GM23338 (cell line): ENCODE measurements around the gene NPPC. TPM values are rescaled to one million over a fixed set of nuclear protein-coding genes. Genes with fewer than 3 reads are reported as not detected.

Experiments used
- ATAC-seq: fragments of 200-7000 bp; cut with Tn5 transposase; 3 replicates; pipeline ENCODE4 v1.9.1; 2020
- DNase-seq: peaks from one replicate; pipeline ENCODE4 v3.0.0-alpha.2; 2015; ENCODE audit warnings: low spot score
- H2AFZ ChIP-seq: fragments of 200-600 bp; sonication (generic); 2 replicates; pipeline ENCODE4 v1.8.0; 2016; ENCODE audit warnings: antibody characterized with exemption, mild to moderate bottlenecking, moderate library complexity
- H3F3A ChIP-seq: fragments of 200-600 bp; sonication (generic); replicated peaks from 2 replicates; pipeline ENCODE4 v1.8.0; 2017; ENCODE audit warnings: antibody characterized with exemption, mixed run types, low read depth
- H3K27ac ChIP-seq: fragments of 200-600 bp; sonication (generic); 2 replicates; pipeline ENCODE4 v1.6.1; 2016; ENCODE audit warnings: low read depth
- H3K27me3 ChIP-seq: fragments of 200-600 bp; sonication (generic); 2 replicates; pipeline ENCODE4 v1.8.0; 2016; ENCODE audit warnings: mild to moderate bottlenecking, mixed run types, moderate library complexity; ENCODE audit not compliant: insufficient read depth
- H3K36me3 ChIP-seq: fragments of 200-600 bp; sonication (generic); 2 replicates; pipeline ENCODE4 v1.8.0; 2016; ENCODE audit warnings: mild to moderate bottlenecking; ENCODE audit not compliant: insufficient read depth
- H3K4me1 ChIP-seq: fragments of 200-600 bp; sonication (generic); 2 replicates; pipeline ENCODE4 v1.8.0; 2016; ENCODE audit warnings: mild to moderate bottlenecking, moderate library complexity; ENCODE audit not compliant: insufficient read depth
- H3K4me2 ChIP-seq: fragments of 200-600 bp; sonication (generic); 2 replicates; pipeline ENCODE4 v1.7.1; 2017; ENCODE audit warnings: mixed run types
- H3K4me3 ChIP-seq: fragments of 200-600 bp; sonication (generic); 2 replicates; pipeline ENCODE4 v1.6.1; 2016; ENCODE audit warnings: mixed run types
- H3K79me2 ChIP-seq: fragments of 200-600 bp; sonication (generic); replicated peaks from 2 replicates; pipeline ENCODE4 v1.8.0; 2017; ENCODE audit warnings: mild to moderate bottlenecking; ENCODE audit not compliant: insufficient read depth
- H3K9me2 ChIP-seq: fragments of 200-600 bp; sonication (generic); 2 replicates; pipeline ENCODE4 v1.8.0; 2017; ENCODE audit not compliant: insufficient read depth
- H4K20me1 ChIP-seq: fragments of 200-600 bp; sonication (generic); replicated peaks from 2 replicates; pipeline ENCODE4 v1.8.0; 2017; ENCODE audit warnings: mild to moderate bottlenecking; ENCODE audit not compliant: insufficient read depth
- H3K27ac Mint-ChIP-seq: 2 replicates; pipeline ENCODE4 v1.8.0; 2020; ENCODE audit warnings: inconsistent platforms, mild to moderate bottlenecking, moderate library complexity, mixed read lengths
- H3K27me3 Mint-ChIP-seq: 3 replicates; pipeline ENCODE4 v1.8.0; 2022; ENCODE audit warnings: low read depth, mild to moderate bottlenecking, moderate library complexity, mixed read lengths, inconsistent platforms; ENCODE audit not compliant: insufficient read depth, poor library complexity
- H3K36me3 Mint-ChIP-seq: 3 replicates; pipeline ENCODE4 v1.8.0; 2021; ENCODE audit warnings: low read depth, mild to moderate bottlenecking, inconsistent platforms, moderate library complexity, mixed read lengths
- H3K4me1 Mint-ChIP-seq: 3 replicates; pipeline ENCODE4 v1.8.0; 2020; ENCODE audit warnings: mild to moderate bottlenecking, inconsistent platforms, mixed read lengths
- H3K4me3 Mint-ChIP-seq: 3 replicates; pipeline ENCODE4 v1.8.0; 2021; ENCODE audit warnings: moderate library complexity, mild to moderate bottlenecking, inconsistent platforms, mixed read lengths
- H3K9me3 Mint-ChIP-seq: 3 replicates; pipeline ENCODE4 v1.8.0; 2020; ENCODE audit warnings: moderate library complexity, mild to moderate bottlenecking, inconsistent platforms, mixed read lengths
- EZH2phosphoT487 ChIP-seq: fragments of 200-600 bp; sonication (generic); IDR thresholded peaks from one replicate; pipeline ENCODE4 v1.8.1; 2018; ENCODE audit warnings: antibody characterized with exemption; ENCODE audit not compliant: unreplicated experiment
- REST ChIP-seq: IDR thresholded peaks from one replicate; pipeline ENCODE4 v1.6.1; 2018; ENCODE audit warnings: antibody characterized with exemption; ENCODE audit not compliant: unreplicated experiment
- ZNF462 ChIP-seq: fragments of 250-450 bp; sonication (Bioruptor Pico); IDR thresholded peaks from 2 replicates; pipeline ENCODE4 v1.5.0; 2020; ENCODE audit warnings: mild to moderate bottlenecking, moderate library complexity
- polyA plus RNA-seq: library from polyadenylated mRNA; unstranded; fragments of >200 nt; fragmentation: Nextera tagmentation; extraction: Ambion mirVana; gene quantifications from 2 replicates; pipeline ENCODE4 v1.2.1, GENCODE V29; 2016
- total RNA-seq: library from RNA; depleted of rRNA; stranded (reverse); fragments of >200 nt; shearing (Covaris generic); gene quantifications from 2 replicates; pipeline ENCODE4 v1.2.3, GENCODE V29; 2014

Gene NPPC
- total and polyA plus RNA-seq, 2 experiments from 2014 or later = 2.2 to 6.3 TPM

- H3K9me2 ChIP-seq = no peaks in the 10 kb centered on the region
- no peak for DNase-seq
- Mint-ChIP-seq H3K36me3 (no peaks in the 10 kb centered on the region), H3K4me3 (no peak overlapping the region), H3K4me1 (peaks cover 8% of the 10 kb centered on the region), H3K9me3 (no peaks in the 10 kb centered on the region), H3K27me3 (peaks cover 3% of the 10 kb centered on the region), H3K27ac (no peak overlapping the region)
- H3K36me3 ChIP-seq = no peaks in the 10 kb centered on the region
- no peak overlapping the region for H3K4me3 ChIP-seq
- H3K4me1 ChIP-seq = peaks cover 9% of the 10 kb centered on the region; the same call in 1 of the 2 replicates
- ATAC-seq = no peak
- H3K27ac ChIP-seq = no peak overlapping the region
- H2AFZ ChIP-seq = no peak overlapping the region
- H3F3A ChIP-seq = no peaks in the 10 kb centered on the region
- TF ChIP-seq ZNF462 (CRISPR knock-in tag) = no peak
- no peak for TF ChIP-seq EZH2phosphoT487
- TF ChIP-seq REST = no peak
- H3K27me3 ChIP-seq = no peaks in the 10 kb centered on the region
- no peaks in the 10 kb centered on the region for H3K79me2 ChIP-seq
- H3K4me2 ChIP-seq = no peak overlapping the region
- no peaks in the 10 kb centered on the region for H4K20me1 ChIP-seq
Measured at GRCh38 chr2:231879216-231879615, 47.0 kb downstream of the NPPC start.
